HG02763 (cell line): ENCODE data around the gene RPRD1A.
"Not testable (repeated sequence)": the region's sequence is repeated elsewhere in the genome, so short reads cannot be mapped to it uniquely, and the experiment has no call there.

Experiments used
- ATAC-seq: cut with Tn5 transposase; IDR thresholded peaks from one replicate; pipeline ENCODE4 v1.9.1; 2021; ENCODE audit warnings: mild to moderate bottlenecking, moderate library complexity; ENCODE audit not compliant: unreplicated experiment

Gene RPRD1A

GRCh38 chr18:36067055-36067957, at the start of gene RPRD1A:
RPRD1A (minus strand) TSS chr18:36067559; CDS start chr18:36067404, 155 bp downstream.
- ATAC-seq = peak; percentile 95

- ATAC-seq = not testable (repeated sequence)
These were observed 49.4 kb upstream of the RPRD1A start for GRCh38 chr18:36116771-36117170.

- no peak for ATAC-seq
These were observed 47.4 kb upstream of the RPRD1A start for GRCh38 chr18:36114738-36115137.

- ATAC-seq = no peak
These were observed 46.9 kb upstream of the RPRD1A start for GRCh38 chr18:36114251-36114650.

GRCh38 chr18:36112302-36112701, 44.9 kb upstream of the RPRD1A start:
- no peak for ATAC-seq

GRCh38 chr18:36109737-36110136, 42.4 kb upstream of the RPRD1A start:
- ATAC-seq = no peak

- ATAC-seq = no peak
These were observed 41.2 kb upstream of the RPRD1A start for GRCh38 chr18:36108601-36109000.

- no peak for ATAC-seq
These were observed 40.8 kb upstream of the RPRD1A start for GRCh38 chr18:36108196-36108595.

GRCh38 chr18:36107477-36107876, 40.1 kb upstream of the RPRD1A start:
- ATAC-seq = no peak

- ATAC-seq = no peak
These were observed 37.4 kb upstream of the RPRD1A start for GRCh38 chr18:36104749-36105148.

- ATAC-seq = no peak
These were observed 34.6 kb upstream of the RPRD1A start for GRCh38 chr18:36101943-36102342.

GRCh38 chr18:36099311-36099710, 32.0 kb upstream of the RPRD1A start:
- no peak for ATAC-seq

- ATAC-seq = no peak
These were observed 29.6 kb upstream of the RPRD1A start for GRCh38 chr18:36096955-36097354.

- no peak for ATAC-seq
These were observed 28.7 kb upstream of the RPRD1A start for GRCh38 chr18:36095936-36096519.

GRCh38 chr18:36094431-36094830, 27.1 kb upstream of the RPRD1A start:
- ATAC-seq = no peak

- ATAC-seq = not testable (repeated sequence)
These were observed 24.8 kb upstream of the RPRD1A start for GRCh38 chr18:36092116-36092515.

- ATAC-seq = no peak
These were observed 21.6 kb upstream of the RPRD1A start for GRCh38 chr18:36089001-36089400.

- ATAC-seq = no peak
These were observed 20.9 kb upstream of the RPRD1A start for GRCh38 chr18:36088256-36088655.

- ATAC-seq = no peak
These were observed 18.8 kb upstream of the RPRD1A start for GRCh38 chr18:36086186-36086585.

- ATAC-seq = no peak
These were observed 17.8 kb upstream of the RPRD1A start for GRCh38 chr18:36085195-36085594.

- ATAC-seq = no peak
These were observed 16.4 kb upstream of the RPRD1A start for GRCh38 chr18:36083729-36084128.

GRCh38 chr18:36081118-36081517, 13.8 kb upstream of the RPRD1A start:
- ATAC-seq = not testable (repeated sequence)
